Left lung (tissue), 10 donors: ENCODE results near the gene DLX2. TPM values are rescaled to one million over a fixed set of nuclear protein-coding genes. Genes with fewer than 3 reads are reported as not detected.

Experiments
- ATAC-seq: fragments of 200-7000 bp; cut with Tn5 transposase; one replicate; pipeline ENCODE4 v1.9.1; 2020; ENCODE audit warnings: moderate library complexity
- DNase-seq, 4 donors: peaks; one replicate each; pipeline ENCODE4 v3.0.0-alpha.2; 2013 to 2020
- H3K27ac ChIP-seq, 2 donors: fragments of 200-600 bp; sonication (generic) in 1 of 2; one replicate each; pipeline versions ENCODE4 v1.5.0 to v1.8.0; 2020 to 2021
- H3K27me3 ChIP-seq, 2 donors: fragments of 200-600 bp; sonication (generic) in 1 of 2; one replicate each; pipeline versions ENCODE4 v1.5.0 to v1.8.0; 2020 to 2021
- H3K36me3 ChIP-seq, 2 donors: fragments of 200-600 bp; sonication (generic) in 1 of 2; one replicate each; pipeline versions ENCODE4 v1.5.0 to v1.8.0; 2020 to 2021
- H3K4me1 ChIP-seq, 2 donors: fragments of 200-600 bp; one replicate each; pipeline ENCODE4 v1.8.0; 2021
- H3K4me3 ChIP-seq, 2 donors: fragments of 200-600 bp; sonication (generic) in 1 of 2; one replicate each; pipeline versions ENCODE4 v1.5.0 to v1.8.0; 2020 to 2021; ENCODE audit warnings: mild to moderate bottlenecking in 1 of 2
- H3K9me3 ChIP-seq, 2 donors: fragments of 200-600 bp; sonication (generic) in 1 of 2; one replicate each; pipeline versions ENCODE4 v1.5.0 to v1.8.0; 2020 to 2021
- CTCF ChIP-seq, 2 donors: fragments of 200-600 bp; sonication (generic) in 1 of 2; IDR thresholded peaks; one replicate each; pipeline versions ENCODE4 v1.5.0 to v1.8.0; 2021; ENCODE audit warnings: antibody characterized with exemption in 2 of 2
- intact Hi-C, 2 donors: fragments of 100-400 bp; cut with DNase I; formaldehyde crosslinking; loops; one replicate each; pipeline versions ENCODE4 v1.11.2 to v1.14.2; 2022
- polyA plus RNA-seq, 6 donors: library from polyadenylated mRNA; unstranded; fragments of 120-200 nt; gene quantifications; one replicate each; pipeline ENCODE4 v1.2.1, GENCODE V29; 2013; ENCODE audit not compliant: insufficient read length in 6 of 6
- total RNA-seq, 2 donors: library from RNA; stranded (reverse); fragmentation: NEBNext Ultra II Directional; extraction: Animal tissue kit (Norgen Biotek cat#: 25700); gene quantifications; one replicate each; pipeline ENCODE4 v1.2.1, GENCODE V29; 2021
- donor health status: DM: no; HTN: yes; CAD: no.
- donor health status: DM: no; HTN: no; CAD: no.

DLX2 gene
- total and polyA plus RNA-seq, 8 donors: not detected

GRCh38 chr2:172098650-172099471, 3.8 kb downstream of the DLX2 start:
- Histone ChIP-seq H3K4me1 (peaks cover 48 to 88% of the 10 kb centered on the region in 2 donors), H3K4me3 (peak overlapping the region; percentile 13 to 28), H3K27ac (no peak overlapping the region), H3K36me3 (no peaks in the 10 kb centered on the region), H3K9me3 (no peaks in the 10 kb centered on the region), H3K27me3 (peaks cover 100% of the 10 kb centered on the region in 2 donors)
- peak; percentile 33 for ATAC-seq
- peak in 1 of 4 donors; percentile 91 for DNase-seq
- intact Hi-C loops: no loop called here
- TF ChIP-seq CTCF (IDR thresholded peaks at IDR 0.05): no peak

- peaks cover 100% of the 10 kb centered on the region in 2 donors for H3K27me3 ChIP-seq
- H3K36me3 ChIP-seq: no peaks in the 10 kb centered on the region
- no peak overlapping the region for H3K4me3 ChIP-seq
- H3K9me3 ChIP-seq: no peaks in the 10 kb centered on the region
- ATAC-seq: no peak
- intact Hi-C loops: no loop called here
- no peak for TF ChIP-seq CTCF (IDR thresholded peaks at IDR 0.05)
- no peak overlapping the region for H3K27ac ChIP-seq
- no peak for DNase-seq
- peaks cover 46 to 83% of the 10 kb centered on the region in 2 donors for H3K4me1 ChIP-seq
These were observed 4.4 kb downstream of the DLX2 start for GRCh38 chr2:172098287-172098649.

GRCh38 chr2:172097557-172098131, 5.1 kb downstream of the DLX2 start:
- Histone ChIP-seq H3K27me3 (peaks cover 100% of the 10 kb centered on the region in 2 donors), H3K36me3 (no peaks in the 10 kb centered on the region), H3K4me1 (peaks cover 42 to 78% of the 10 kb centered on the region in 2 donors), H3K27ac (no peak overlapping the region), H3K9me3 (no peaks in the 10 kb centered on the region), H3K4me3 (no peak overlapping the region)
- no peak for TF ChIP-seq CTCF (IDR thresholded peaks at IDR 0.05)
- intact Hi-C loops: no loop called here
- ATAC-seq (no peak), DNase-seq (no peak)

GRCh38 chr2:172096626-172097547, 5.8 kb downstream of the DLX2 start:
- H3K4me1 ChIP-seq: peaks cover 34 to 71% of the 10 kb centered on the region in 2 donors
- DNase-seq: no peak
- no peaks in the 10 kb centered on the region for H3K9me3 ChIP-seq
- intact Hi-C loops: no loop called here
- no peaks in the 10 kb centered on the region for H3K36me3 ChIP-seq
- H3K27me3 ChIP-seq: peaks cover 100% of the 10 kb centered on the region in 2 donors
- ATAC-seq: peak; percentile 10
- no peak overlapping the region for H3K27ac ChIP-seq
- H3K4me3 ChIP-seq: no peak overlapping the region
- no peak for TF ChIP-seq CTCF (IDR thresholded peaks at IDR 0.05)
